HepG2 (cell line): ENCODE results near the gene PPP1R12C. TPM values are rescaled to one million over a fixed set of nuclear protein-coding genes. Genes with fewer than 3 reads are reported as not detected.

Source experiments
- ARNT ChIP-seq: fragments of 450-650 bp; IDR thresholded peaks from 2 replicates; pipeline ENCODE4 v1.6.1; 2017
- ELF1 ChIP-seq: sonication (generic); formaldehyde crosslinking; IDR thresholded peaks from 2 replicates; pipeline ENCODE4 v1.4.0; 2020; ENCODE audit warnings: missing genetic modification reagents
- FOXO1 ChIP-seq: sonication (generic); formaldehyde crosslinking; IDR thresholded peaks from 2 replicates; pipeline ENCODE4 v1.4.0; 2020; ENCODE audit warnings: missing genetic modification reagents
- GABPB1 ChIP-seq: IDR thresholded peaks from 2 replicates; pipeline ENCODE4 v1.6.1; 2016; ENCODE audit warnings: mild to moderate bottlenecking, missing genetic modification reagents, moderate library complexity, missing compliant biosample characterization
- HNF1B ChIP-seq: sonication (generic); formaldehyde crosslinking; IDR thresholded peaks from 2 replicates; pipeline ENCODE4 v1.5.1; 2020; ENCODE audit warnings: mild to moderate bottlenecking, moderate library complexity, missing genetic modification reagents
- HNRNPH1 ChIP-seq: fragments of 200-400 bp; formaldehyde crosslinking; optimal IDR thresholded peaks from 2 replicates; pipeline ENCODE3; 2017; ENCODE audit warnings: mild to moderate bottlenecking, low read depth, low read length
- HOXA7 ChIP-seq: sonication (generic); formaldehyde crosslinking; IDR thresholded peaks from 2 replicates; pipeline ENCODE4 v1.8.1; 2022; ENCODE audit warnings: mild to moderate bottlenecking, missing genetic modification reagents, moderate library complexity
- MEF2D ChIP-seq: sonication (generic); formaldehyde crosslinking; IDR thresholded peaks from 2 replicates; pipeline ENCODE4 v1.5.1; 2020; ENCODE audit warnings: mild to moderate bottlenecking, missing genetic modification reagents
- MIXL1 ChIP-seq: IDR thresholded peaks from 2 replicates; pipeline ENCODE4 v1.6.1; 2016
- NFKBIZ ChIP-seq: IDR thresholded peaks from 2 replicates; pipeline ENCODE4 v1.6.1; 2018; ENCODE audit warnings: missing genetic modification reagents, missing compliant biosample characterization
- RBAK ChIP-seq: sonication (generic); formaldehyde crosslinking; IDR thresholded peaks from 2 replicates; pipeline ENCODE4 v1.5.1; 2020; ENCODE audit warnings: mild to moderate bottlenecking, missing genetic modification reagents
- RELA ChIP-seq: sonication (generic); formaldehyde crosslinking; IDR thresholded peaks from 2 replicates; pipeline ENCODE4 v1.4.0; 2020; ENCODE audit warnings: missing genetic modification reagents
- RORA ChIP-seq: sonication (generic); formaldehyde crosslinking; IDR thresholded peaks from 2 replicates; pipeline ENCODE4 v1.5.0; 2020; ENCODE audit warnings: mild to moderate bottlenecking, missing genetic modification reagents, moderate library complexity
- SIX1 ChIP-seq: sonication (generic); formaldehyde crosslinking; IDR thresholded peaks from 2 replicates; pipeline ENCODE4 v1.4.0; 2020; ENCODE audit warnings: missing genetic modification reagents, borderline replicate concordance
- SMYD3 ChIP-seq: sonication (generic); formaldehyde crosslinking; IDR thresholded peaks from 2 replicates; pipeline ENCODE4 v1.8.1; 2023; ENCODE audit warnings: mild to moderate bottlenecking, missing genetic modification reagents
- TBL1XR1 ChIP-seq: fragments of 150-350 bp; IDR thresholded peaks from 2 replicates; pipeline ENCODE4 v1.6.1; 2014; ENCODE audit warnings: borderline replicate concordance, low read length; ENCODE audit not compliant: partially characterized antibody
- TBX2 ChIP-seq: sonication (generic); formaldehyde crosslinking; IDR thresholded peaks from 2 replicates; pipeline ENCODE4 v1.5.0; 2020; ENCODE audit warnings: missing genetic modification reagents, mild to moderate bottlenecking, borderline replicate concordance
- TERF1 ChIP-seq: sonication (generic); formaldehyde crosslinking; IDR thresholded peaks from 2 replicates; pipeline ENCODE4 v1.8.0; 2022; ENCODE audit warnings: mild to moderate bottlenecking, missing genetic modification reagents, moderate library complexity
- ZBTB42 ChIP-seq: sonication (generic); formaldehyde crosslinking; IDR thresholded peaks from 2 replicates; pipeline ENCODE4 v1.5.0; 2020; ENCODE audit warnings: mild to moderate bottlenecking, missing genetic modification reagents
- ZMYM4 ChIP-seq: sonication (generic); formaldehyde crosslinking; IDR thresholded peaks from 2 replicates; pipeline ENCODE4 v1.8.1; 2023; ENCODE audit warnings: mild to moderate bottlenecking, missing genetic modification reagents
- ZNF143 ChIP-seq: sonication (generic); formaldehyde crosslinking; IDR thresholded peaks from 2 replicates; pipeline ENCODE4 v1.4.0; 2020; ENCODE audit warnings: missing genetic modification reagents
- ZNF264 ChIP-seq: sonication (generic); formaldehyde crosslinking; IDR thresholded peaks from 2 replicates; pipeline ENCODE4 v1.4.0; 2020; ENCODE audit warnings: missing genetic modification reagents
- ZNF33B ChIP-seq: sonication (generic); formaldehyde crosslinking; IDR thresholded peaks from 2 replicates; pipeline ENCODE4 v1.5.1; 2020; ENCODE audit warnings: mild to moderate bottlenecking, missing genetic modification reagents
- ZNF543 ChIP-seq: sonication (generic); formaldehyde crosslinking; IDR thresholded peaks from 2 replicates; pipeline ENCODE4 v1.4.0; 2020; ENCODE audit warnings: mild to moderate bottlenecking, missing genetic modification reagents
- ZNF577 ChIP-seq: sonication (generic); formaldehyde crosslinking; IDR thresholded peaks from 2 replicates; pipeline ENCODE4 v1.4.0; 2020; ENCODE audit warnings: mild to moderate bottlenecking, low read depth, missing genetic modification reagents, borderline replicate concordance
- ZNF703 ChIP-seq: sonication (generic); formaldehyde crosslinking; IDR thresholded peaks from 2 replicates; pipeline ENCODE4 v1.5.1; 2020; ENCODE audit warnings: missing genetic modification reagents, mild to moderate bottlenecking, moderate library complexity, borderline replicate concordance
- ZNF841 ChIP-seq: sonication (generic); formaldehyde crosslinking; IDR thresholded peaks from 2 replicates; pipeline ENCODE4 v1.8.1; 2023; ENCODE audit warnings: missing genetic modification reagents, borderline replicate concordance
- polyA plus RNA-seq, 8 experiments: library from polyadenylated mRNA; depleted of rRNA in 3 of 8; stranded (reverse) in 7 of 8; unstranded in 1 of 8; fragments of >200 nt; fragmentation: Illumina TruSeq in 4 of 8; extraction: Trizol in 4 of 8; gene quantifications; 2 replicates each; pipeline versions ENCODE4 v1.2.1 to v1.2.3, GENCODE V29; 2011 to 2016; ENCODE audit warnings: low read depth in 4 of 8, missing spikeins in 1 of 8, mixed read lengths in 1 of 8; ENCODE audit not compliant: insufficient read depth in 1 of 8
- total RNA-seq, 5 experiments: library from RNA; depleted of rRNA; stranded (reverse); fragments of >200 nt; fragmentation: Illumina TruSeq; extraction: Trizol; gene quantifications; 2 replicates each; pipeline ENCODE4 v1.2.3, GENCODE V29; 2016; ENCODE audit warnings: low read depth in 1 of 5
- TF ChIP-seq, protein P1 (sequence below): sonication (generic); formaldehyde crosslinking; IDR thresholded peaks from 2 replicates; pipeline ENCODE4 v1.5.0; 2020; ENCODE audit warnings: missing genetic modification reagents
- TF ChIP-seq, protein P2 (sequence below): IDR thresholded peaks from 2 replicates; pipeline ENCODE4 v1.6.1; 2018; ENCODE audit warnings: missing genetic modification reagents, mild to moderate bottlenecking, missing compliant biosample characterization

PPP1R12C gene
- total and polyA plus RNA-seq, 2 of the 13 experiments (the other 11 are each of a cell fraction or from before 2014, with no cell fraction given): 29.7 to 30.3 TPM

DNA sequence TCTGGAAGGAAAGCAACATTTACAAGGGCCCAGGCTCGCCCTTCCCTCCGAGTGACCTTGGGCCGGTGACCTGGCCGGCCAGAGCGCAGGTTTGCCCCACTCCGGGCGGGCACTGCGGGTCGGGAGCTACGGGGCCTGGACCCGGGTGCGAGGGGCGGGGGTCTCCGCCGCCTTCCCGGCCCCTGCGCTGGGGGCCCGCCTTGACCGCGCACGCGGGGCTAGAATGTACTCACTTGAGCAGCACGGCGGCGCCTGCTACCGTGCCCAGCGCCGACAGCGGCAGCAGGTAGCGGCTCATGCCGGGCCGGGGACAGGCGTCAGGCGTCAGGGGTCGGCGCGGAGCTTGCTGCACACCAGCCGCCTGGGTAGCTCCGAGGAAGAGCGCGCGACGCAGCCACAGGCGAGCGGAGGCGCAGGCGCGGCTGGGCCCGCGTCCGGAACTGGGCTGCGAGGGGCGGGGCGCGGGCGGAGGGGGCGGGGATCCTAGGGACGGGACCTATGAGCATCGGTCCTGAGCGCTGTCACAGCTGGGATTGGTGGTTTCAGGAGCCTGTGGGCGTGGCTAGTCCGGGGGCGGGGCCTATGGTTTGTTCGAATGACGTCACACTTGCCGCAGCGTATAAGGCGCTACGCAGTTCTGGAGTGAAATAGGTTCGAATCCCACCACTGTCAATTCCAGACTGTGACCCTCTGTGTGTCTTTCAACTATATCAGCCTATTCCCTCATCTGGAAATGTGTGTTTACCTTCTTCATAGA is 54.5 kb downstream of the PPP1R12C start, which contains the start of gene RDH13 (continued):
- TF ChIP-seq TERF1 (CRISPR knock-in tag) (no peak), MEF2D (CRISPR knock-in tag) (no peak), TBX2 (peak; percentile 61; the same call in 1 of the 2 replicates), ZNF841 (CRISPR knock-in tag) (no peak), ZNF543 (CRISPR knock-in tag) (no peak), RBAK (CRISPR knock-in tag) (no peak), HNRNPH1 (no peak), HNF1B (CRISPR knock-in tag) (no peak), HOXA7 (CRISPR knock-in tag) (no peak), FOXO1 (CRISPR knock-in tag) (no peak), ZNF703 (no peak), ZNF264 (CRISPR knock-in tag) (no peak), RORA (CRISPR knock-in tag) (no peak), RELA (CRISPR knock-in tag) (no peak), ELF1 (CRISPR knock-in tag) (peak; percentile 11; the same call in 1 of the 2 replicates), ARNT (no peak), ZNF577 (no peak), MIXL1 (CRISPR knock-in tag) (no peak), ZMYM4 (CRISPR knock-in tag) (peak; percentile 55; the same call in 1 of the 2 replicates), ZNF33B (CRISPR knock-in tag) (no peak), SMYD3 (CRISPR knock-in tag) (no peak), ZNF143 (CRISPR knock-in tag) (no peak), SIX1 (CRISPR knock-in tag) (no peak), TBL1XR1 (no peak), GABPB1 (CRISPR knock-in tag) (peak; percentile 85), ZBTB42 (CRISPR knock-in tag) (no peak), NFKBIZ (no peak)
- TF ChIP-seq, protein P1, sequence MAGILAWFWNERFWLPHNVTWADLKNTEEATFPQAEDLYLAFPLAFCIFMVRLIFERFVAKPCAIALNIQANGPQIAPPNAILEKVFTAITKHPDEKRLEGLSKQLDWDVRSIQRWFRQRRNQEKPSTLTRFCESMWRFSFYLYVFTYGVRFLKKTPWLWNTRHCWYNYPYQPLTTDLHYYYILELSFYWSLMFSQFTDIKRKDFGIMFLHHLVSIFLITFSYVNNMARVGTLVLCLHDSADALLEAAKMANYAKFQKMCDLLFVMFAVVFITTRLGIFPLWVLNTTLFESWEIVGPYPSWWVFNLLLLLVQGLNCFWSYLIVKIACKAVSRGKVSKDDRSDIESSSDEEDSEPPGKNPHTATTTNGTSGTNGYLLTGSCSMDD (CRISPR knock-in tag): no peak
- TF ChIP-seq, protein P2, sequence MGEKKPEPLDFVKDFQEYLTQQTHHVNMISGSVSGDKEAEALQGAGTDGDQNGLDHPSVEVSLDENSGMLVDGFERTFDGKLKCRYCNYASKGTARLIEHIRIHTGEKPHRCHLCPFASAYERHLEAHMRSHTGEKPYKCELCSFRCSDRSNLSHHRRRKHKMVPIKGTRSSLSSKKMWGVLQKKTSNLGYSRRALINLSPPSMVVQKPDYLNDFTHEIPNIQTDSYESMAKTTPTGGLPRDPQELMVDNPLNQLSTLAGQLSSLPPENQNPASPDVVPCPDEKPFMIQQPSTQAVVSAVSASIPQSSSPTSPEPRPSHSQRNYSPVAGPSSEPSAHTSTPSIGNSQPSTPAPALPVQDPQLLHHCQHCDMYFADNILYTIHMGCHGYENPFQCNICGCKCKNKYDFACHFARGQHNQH: no peak
